HL-60/S4 (cell line): ENCODE results near the gene GRM8.
"Not testable (repeated sequence)": the region's sequence is repeated elsewhere in the genome, so short reads cannot be mapped to it uniquely, and the experiment has no call there.

Experiments used
- in situ Hi-C: fragments of 300-500 bp; cut with MboI; formaldehyde crosslinking; loops from 2 replicates; pipeline ENCODE4 v1.14.3; 2022; ENCODE audit warnings: low sequenced_read_pairs

Gene GRM8

DNA sequence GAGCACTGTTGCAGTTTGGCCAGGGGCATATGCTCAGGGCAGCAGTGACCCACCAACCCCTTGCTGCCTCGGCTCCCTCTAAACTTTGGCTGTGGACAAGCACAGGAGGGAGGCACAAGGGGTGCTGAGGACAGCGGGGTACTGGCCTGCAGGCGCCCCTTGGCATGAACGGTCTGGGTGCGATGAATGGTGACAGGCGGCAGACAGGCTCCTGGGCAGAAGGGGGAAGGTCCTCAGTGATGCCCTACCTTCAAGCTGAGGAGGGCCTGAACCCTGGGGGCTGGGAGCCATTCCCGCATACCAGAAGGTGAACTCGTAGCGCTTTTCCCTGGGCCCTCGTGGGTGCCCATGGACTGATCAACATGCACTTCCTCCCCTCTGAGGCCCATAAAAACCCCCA is 567.1 kb downstream of the GRM8 start:
- in situ Hi-C loops: no loop called here

DNA sequence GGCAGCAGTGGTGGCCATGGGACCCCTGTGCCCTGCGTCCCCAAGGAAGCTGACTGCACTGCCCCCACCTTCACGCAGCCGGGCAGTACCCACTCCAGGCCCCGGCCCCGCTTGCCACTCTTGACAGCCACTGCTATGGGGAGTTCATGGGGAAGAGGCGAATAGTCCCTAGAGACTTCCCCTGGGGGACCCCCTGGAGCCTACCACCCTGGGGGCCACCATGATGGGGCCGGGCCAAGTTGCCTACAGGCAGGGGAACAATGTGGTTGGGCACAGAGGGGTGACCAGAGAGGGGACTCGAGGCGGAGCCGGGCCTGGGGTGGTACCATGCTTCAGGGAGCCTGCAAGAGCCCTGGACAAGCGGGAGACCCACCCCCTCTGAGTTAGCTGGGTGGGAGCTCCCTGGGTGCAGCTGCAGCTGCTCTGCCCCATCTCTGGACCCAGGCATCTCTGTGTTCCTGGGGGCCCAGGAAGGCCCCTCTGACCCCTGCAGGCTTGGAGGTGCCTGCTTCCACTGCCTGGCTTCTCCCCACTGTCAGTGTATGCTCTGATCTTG is 567.6 kb downstream of the GRM8 start:
- in situ Hi-C loops: no loop called here

DNA sequence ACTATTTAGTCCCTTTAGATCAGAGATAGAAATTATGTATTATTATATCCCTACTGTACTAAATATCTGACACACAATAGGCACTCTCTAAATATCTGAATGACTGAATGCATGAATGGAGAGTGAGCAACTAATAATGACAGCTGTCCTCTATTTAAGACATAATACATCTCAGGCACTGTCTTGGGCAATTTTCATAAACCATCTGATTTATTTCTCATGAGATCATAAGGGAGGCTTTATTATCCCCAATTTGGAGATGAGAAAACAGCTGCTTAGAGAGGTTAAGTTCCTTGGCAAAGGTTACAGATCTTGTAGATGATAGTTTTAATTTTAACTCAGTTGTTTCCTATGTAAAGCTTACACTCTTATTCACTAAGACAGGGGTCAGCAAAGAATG is 570.6 kb downstream of the GRM8 start:
- in situ Hi-C loops: no loop called here

DNA sequence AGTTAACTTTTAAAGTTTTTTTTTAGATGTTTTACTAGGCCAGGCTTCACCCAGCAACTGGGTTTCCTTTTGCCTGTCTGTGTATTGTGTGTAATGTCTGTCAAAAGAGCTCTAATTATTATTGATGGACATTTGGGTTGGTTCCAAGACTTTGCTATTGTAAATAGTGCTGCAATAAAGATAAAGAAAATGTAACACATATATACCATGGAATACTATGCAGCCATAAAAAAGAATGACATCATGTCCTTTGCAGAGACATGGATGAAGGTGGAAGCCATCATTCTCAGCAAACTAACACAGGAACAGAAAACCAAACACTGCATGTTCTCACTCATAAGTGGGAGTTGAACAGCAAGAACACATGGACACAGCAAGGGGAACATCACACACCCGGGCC is 584.0 kb downstream of the GRM8 start:
- in situ Hi-C loops: not testable (repeated sequence)

DNA sequence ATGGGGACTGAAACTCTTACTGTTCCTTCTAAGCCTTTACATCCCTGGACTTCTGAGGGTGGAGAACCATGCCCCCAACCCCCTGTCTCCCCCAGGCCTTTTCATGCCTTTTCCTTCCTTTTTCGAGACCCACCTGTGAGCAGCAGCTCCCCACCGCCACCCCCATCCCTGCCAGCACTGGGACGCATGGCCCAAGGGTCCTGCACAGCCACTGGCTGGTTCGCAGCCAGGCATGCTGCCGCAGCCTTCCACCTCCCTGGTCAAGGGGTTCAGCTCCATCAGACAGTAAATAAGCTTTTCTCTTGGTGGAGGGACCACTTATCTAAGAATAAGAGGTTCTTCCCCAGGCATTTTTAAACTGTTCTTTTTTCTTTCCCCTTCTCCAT is 584.4 kb downstream of the GRM8 start:
- in situ Hi-C loops: no loop called here

DNA sequence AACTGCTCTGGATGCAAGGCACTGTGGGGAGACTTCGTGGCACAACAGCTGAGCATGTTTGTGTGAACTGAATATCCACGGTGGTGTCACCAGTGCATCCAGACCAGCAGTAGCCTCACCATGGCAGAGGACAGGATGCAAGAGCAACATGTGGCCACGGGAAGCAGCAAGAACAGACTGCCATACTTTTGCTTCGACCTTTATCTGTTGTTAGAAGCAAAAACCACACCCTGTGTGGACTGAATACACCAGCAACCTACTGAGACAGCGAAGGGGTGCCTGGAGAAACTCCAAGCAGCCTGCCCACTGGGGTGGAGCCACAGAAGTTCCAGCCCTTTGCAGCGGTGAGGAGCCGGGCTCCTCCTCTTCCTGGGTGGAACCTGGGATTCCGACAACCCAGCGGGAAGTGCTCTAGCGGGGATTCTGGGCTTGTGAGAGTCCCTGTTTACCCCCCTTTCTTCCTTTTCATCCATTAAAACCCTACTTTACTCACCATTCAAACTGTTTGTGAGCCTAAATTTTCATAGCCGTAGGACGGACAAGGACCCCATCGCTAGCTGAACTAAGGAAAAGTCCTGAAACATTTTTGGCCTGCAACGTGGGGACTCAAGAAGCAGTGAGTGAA is 584.9 kb downstream of the GRM8 start:
- in situ Hi-C loops: no loop called here

DNA sequence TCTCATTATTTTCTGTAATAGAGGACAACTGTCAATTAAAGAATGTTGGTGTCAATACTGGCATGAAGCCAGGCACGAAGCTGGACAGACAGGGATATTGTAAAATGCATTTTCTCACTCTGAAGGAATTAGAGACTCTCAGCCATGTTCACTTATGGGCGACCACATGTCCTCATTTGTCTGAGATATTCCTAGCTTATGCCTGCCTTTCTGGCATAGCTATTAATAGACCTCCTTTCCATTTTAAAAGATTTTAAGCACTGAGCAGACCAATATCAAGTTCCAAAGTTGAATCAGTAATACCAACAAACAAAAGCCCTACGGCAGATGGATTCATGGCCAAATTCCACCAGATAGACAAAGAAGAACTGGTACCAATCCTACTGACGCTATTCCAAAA is 589.9 kb downstream of the GRM8 start:
- in situ Hi-C loops: no loop called here

DNA sequence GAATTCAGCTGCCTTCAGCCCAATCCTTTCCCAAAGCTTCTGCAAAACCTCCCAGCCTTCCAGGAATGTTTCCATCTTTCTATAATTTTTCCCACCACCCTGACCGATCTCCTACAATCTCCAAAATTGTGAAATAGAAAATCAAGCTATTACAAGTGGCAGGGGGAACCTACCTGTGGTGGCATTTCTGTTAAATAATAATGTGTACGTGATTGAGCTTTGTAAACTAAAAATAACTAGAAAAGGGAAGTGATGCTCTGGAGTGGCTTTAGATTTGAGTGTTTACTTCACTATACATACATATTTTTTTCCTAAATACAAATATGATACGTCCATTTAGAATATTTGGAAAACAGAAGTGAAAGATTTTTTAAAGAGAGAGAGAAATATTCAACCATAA is 593.6 kb downstream of the GRM8 start:
- in situ Hi-C loops: no loop called here

DNA sequence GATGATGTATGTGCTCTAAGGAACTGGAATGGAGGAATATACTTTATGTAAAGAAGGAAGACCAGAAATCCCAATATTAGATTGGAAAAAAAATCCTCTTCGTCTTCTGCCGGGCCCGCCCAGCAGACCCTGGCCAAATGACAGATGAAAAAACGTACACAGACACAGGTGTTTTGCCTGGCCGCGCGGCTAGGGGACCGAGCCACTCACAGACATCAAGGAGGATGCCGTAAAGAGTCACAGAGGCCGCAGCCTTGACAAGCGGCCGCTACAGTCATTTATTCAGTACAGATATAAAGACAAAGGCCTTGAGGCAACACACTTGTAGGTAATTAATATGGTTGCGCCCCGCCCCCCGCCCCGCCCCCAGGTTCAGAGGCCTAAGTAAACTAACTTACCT is 594.1 kb downstream of the GRM8 start:
- in situ Hi-C loops: no loop called here

DNA sequence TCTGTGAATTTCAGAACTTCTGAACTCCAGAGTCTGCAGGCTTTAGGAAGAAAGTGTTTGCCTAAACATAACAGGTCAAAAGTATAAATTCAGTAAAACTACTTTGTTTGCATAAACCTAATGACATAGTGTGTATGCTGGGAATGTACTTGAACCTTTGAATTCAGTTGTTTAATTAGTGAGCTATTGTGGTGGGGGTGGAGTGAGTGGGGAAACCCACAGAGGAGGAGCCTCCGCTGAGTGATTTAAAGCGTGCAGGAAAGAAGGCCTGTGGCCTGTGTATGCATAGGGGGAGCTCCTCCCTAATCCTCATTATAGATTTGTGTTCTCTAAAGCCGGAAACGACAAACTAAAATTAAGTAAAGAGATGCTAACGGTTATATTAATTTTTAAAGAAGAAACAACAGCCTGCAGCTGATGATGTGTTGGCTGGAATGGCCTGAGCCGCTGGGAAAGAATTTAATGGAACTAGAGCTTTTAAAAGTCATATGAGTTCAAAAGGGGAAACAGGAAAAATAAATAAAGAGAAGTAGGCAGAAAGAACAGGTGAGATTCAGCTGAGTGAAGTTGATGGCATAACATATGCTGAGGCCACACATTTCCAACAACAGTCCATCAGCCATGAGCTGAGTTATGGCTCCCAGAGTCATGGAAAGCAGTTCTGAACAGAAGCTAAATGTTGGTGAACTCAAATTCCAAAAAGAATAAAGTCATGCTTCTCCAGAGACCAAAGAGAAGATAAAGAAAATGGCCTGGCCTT is 595.0 kb downstream of the GRM8 start:
- in situ Hi-C loops: no loop called here

DNA sequence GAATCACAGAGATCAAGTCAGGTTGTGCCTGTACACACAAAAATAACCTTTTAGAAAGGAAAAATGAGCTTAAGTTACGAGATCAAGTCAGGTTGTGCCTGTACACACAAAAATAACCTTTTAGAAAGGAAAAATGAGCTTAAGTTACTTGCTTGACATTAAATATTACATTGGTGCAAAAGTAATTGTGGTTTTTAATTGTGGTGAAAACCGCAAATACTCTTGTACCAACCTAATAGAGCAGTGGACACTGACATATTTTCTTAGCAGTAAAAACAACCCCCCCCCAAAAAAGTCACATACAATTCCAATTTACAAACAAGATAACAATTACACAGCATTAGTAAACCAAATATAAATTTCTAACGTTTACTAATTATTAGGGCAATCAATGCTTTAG is 595.6 kb downstream of the GRM8 start:
- in situ Hi-C loops: no loop called here

DNA sequence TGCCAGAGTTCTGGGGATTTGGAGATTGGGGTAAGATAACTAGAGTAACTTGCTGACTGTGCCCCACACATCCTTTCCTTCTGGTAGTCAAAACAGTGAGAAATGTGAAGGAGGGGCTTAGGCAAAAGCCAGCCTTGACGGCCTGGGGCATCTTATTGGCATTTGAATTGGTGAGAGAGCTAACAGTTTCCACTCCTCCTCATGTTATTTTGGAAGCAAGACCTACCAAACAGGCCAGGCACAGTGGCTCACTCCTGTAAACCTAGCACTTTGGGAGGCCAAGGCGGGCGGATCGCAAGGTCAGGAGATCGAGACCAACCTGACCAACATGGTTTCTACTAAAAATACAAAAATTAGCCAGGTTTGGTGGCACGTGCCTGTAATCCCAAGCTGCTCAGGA is 596.6 kb downstream of the GRM8 start:
- in situ Hi-C loops: no loop called here

DNA sequence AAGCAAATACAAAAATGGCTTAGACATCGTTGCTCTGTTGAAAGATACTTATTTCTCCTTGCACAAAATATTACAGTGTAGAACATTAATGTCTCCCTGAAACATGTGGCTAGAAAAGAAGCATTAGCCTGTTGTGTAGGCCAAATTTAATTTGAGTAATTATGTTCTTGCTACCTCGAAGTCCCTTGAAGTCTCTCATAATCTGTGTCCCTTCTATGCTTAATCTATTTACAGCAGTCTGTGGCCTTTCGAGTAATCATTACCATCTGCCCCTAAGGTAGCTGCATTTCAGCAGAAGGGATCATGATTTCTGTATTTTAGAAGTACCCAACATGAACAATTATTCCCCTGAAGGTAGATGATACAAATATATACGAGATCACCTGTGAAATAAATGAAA is 615.2 kb downstream of the GRM8 start:
- in situ Hi-C loops: no loop called here

DNA sequence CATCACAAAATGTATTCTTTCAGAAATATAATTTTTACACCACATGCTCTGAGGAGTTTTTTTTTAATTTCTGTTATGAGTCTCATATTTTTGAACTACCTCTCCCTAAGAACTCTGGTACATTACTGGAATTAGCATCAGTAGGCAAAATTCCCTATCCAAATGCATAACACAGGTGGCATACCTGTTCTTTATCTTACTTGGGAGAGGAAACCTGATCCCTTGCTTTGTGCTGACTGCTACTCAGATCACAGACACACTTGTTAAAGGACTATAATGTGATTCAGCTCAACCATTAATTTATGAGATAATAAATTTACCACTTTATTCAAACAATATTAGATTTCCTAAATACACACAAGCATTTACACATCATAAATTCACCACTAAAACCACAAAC is 617.2 kb downstream of the GRM8 start:
- in situ Hi-C loops: no loop called here

DNA sequence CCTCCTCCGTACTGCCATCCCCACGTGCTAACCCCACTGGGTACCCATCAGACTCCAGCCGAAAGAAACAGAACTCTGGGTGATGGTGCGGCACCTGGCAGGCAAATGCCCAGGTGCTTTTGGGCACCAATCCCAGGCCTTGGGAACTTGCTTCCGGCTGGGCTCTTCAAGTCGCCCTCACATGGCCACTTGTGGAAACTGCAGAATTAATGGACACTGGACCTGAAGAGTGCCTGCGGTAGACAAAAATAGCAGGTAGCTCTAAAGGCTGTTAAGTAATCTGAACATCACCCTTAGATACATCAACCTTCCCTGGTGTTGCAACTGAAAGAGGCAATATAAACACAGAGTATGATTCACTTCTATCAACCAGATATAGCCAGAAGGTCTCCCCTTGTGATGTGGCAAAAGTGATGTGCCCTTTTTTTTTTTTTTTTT is 644.4 kb downstream of the GRM8 start:
- in situ Hi-C loops: no loop called here

DNA sequence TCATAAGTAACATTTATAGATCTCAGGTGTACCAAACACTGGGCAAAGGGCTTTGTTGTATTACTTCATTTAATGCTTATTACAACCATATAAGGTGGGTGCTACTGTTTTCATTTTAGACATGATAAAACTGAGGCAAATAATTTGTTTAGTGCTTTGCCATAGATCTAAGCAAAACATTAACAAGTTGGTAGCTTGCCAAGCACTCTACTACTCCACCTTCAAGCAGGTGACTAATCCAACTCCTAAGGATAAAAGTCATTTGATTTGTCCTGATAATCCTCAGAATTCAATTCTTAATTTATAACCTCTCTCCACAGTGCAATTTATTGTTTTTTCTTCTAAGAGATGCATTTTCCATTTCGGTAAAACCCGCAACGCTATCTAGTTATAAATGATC is 646.4 kb downstream of the GRM8 start:
- in situ Hi-C loops: no loop called here

DNA sequence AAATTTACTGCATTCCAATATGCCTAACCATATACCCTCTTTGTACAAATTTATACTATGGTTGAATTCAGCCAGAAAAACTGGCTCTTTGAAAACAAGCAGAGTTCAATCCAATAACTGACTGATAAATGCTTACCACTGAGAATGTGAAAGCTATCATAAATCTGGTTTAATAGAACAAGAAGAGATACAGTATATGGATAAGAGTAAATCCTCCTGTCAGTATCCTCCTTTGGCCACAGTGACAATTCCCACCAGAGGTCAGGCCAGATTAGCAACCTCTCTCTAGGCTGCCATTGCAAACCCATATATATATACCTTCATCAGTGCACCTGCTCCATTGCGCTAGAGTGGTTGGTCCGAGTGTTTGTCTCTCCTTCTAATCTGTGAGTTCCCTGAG is 647.2 kb downstream of the GRM8 start:
- in situ Hi-C loops: no loop called here

DNA sequence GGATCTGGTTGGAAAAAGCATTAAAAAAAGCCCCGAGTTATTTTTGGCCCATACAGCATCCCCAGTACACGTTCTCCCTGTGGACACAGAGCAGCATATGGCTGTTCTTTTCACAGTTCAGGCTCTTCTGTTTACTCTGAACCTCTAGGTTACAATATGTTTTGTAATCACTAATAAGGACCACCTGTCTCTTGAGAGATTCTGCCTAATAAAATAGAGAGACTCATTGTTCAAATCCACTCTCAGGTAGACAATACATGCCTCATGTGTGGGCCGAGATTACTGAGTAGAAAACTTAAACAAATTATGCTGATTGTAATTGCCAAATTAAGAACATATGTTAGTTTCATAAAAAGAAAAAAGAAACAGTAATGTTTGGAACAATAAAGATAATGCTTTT is 647.7 kb downstream of the GRM8 start:
- in situ Hi-C loops: no loop called here

DNA sequence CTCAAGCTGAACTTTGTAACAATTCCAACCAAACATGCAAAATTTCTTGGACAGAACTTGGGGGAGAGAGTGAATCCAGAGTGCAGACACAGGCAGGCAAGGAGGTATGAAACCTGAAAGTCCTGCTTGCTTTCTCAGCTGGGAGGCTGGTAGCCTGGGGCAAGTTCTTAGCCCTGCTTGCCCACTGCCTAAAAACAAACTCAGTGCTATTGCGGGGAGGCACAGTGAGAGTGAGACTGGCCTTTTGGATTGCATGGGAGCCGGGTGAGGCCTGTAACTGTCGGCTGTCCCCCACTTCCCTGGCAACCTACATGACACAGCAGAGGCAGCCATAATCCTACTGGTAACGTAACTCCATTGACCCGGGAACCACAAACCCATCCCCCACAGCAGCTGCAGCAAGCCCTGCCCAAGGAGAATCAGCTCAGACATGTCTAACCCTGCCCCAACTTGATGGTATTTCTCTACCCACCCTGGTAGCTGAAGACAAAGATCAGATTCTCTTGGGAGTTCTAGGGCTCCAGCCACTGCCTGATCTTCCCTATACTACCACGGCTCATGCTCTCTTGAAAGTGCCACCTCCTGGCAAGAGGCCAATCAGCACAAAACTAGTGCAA is 663.6 kb downstream of the GRM8 start:
- in situ Hi-C loops: no loop called here

DNA sequence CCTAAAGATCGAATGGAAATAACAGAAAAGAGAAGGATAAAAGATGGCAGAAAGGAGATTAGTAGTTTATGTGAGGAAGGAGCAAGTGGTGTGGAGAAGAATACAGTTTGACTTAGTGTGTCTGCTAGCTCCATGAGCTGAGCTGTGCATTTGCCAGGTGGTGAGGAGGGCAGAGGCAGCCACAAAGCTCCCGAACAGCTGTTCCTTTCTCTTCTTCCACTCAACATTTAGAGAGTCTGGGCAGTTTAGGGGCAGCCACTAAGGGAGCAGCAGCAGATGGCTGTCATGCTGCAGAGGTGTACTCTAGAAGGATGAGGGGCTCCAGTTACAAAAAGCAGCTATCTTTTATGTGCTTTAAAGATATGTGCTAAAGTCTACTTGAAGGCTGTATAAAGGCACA is 674.4 kb downstream of the GRM8 start:
- in situ Hi-C loops: no loop called here

DNA sequence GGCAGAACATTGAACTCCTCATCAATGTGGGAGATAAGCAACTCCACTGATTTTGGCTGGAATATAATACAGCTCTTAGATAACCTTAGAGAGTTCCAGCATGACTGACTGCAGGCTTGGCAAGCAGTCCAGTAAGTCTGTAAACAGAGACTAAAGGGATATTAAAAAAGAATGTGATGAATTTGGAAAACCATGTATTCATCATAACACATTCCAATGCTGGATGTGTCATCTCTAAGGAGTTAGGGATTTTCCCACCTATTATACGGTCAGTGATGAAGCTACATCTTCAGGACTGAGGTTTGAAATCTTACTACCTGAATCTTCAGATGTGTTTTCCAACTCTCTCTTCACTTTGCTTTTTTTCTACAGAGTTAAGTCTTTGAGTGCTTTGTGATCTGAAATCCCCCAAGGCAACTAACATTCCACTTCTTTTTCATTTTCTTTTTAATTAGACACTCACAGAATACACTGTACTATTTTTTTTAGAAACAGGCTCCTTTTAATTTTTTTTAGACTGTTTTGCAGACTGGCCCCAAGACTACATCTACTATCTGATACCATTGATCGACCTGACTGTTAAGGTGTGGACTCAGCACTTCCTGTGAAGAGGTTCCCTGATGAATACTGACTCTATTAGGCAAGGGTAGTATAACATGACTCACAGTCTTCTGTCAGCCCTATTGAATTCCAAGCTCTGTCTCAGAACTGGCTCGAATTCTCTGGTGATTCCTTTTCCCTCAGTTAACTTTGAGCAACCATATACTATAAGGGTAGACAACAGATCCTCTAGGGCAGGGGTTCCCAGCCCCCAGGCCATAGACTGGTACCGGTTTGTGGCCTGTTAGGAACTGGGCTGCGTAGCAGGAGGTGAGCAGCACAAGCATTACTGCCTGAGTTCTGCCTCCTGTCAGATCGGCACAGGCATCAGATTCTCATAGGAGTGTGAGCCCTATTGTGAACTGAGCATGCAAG is 678.2 kb downstream of the GRM8 start:
- in situ Hi-C loops: no loop called here
